NCI-H2196 (cell line): ENCODE measurements around the gene POLA1.
"Not testable (repeated sequence)": the region's sequence is repeated elsewhere in the genome, so short reads cannot be mapped to it uniquely, and the experiment has no call there.

Source experiments
- DNase-seq: peaks from one replicate; lab custom pipeline; 2025; ENCODE audit not compliant: unreplicated experiment; lab: John Stamatoyannopoulos, UW

The POLA1 gene

GRCh38 chrX:24789047-24789446, 95.3 kb downstream of the POLA1 start:
- no peak for DNase-seq

- no peak for DNase-seq
Measured at GRCh38 chrX:24790166-24790565, 96.4 kb downstream of the POLA1 start.

- DNase-seq, result no peak
Measured at GRCh38 chrX:24796204-24796603, 102.5 kb downstream of the POLA1 start.

- no peak for DNase-seq
Measured at GRCh38 chrX:24799078-24799477, 105.4 kb downstream of the POLA1 start.

GRCh38 chrX:24799565-24799964, 105.8 kb downstream of the POLA1 start:
- no peak for DNase-seq

- no peak for DNase-seq
Measured at GRCh38 chrX:24805201-24805600, 111.5 kb downstream of the POLA1 start.

- DNase-seq, result not testable (repeated sequence)
Measured at GRCh38 chrX:24819807-24820206, 126.1 kb downstream of the POLA1 start.

- DNase-seq, result no peak
Measured at GRCh38 chrX:24828147-24828546, 134.4 kb downstream of the POLA1 start.

GRCh38 chrX:24828600-24828999, 134.9 kb downstream of the POLA1 start:
- DNase-seq, result no peak

GRCh38 chrX:24833695-24834094, 140.0 kb downstream of the POLA1 start:
- no peak for DNase-seq

GRCh38 chrX:24837966-24838365, 144.2 kb downstream of the POLA1 start:
- no peak for DNase-seq

GRCh38 chrX:24838629-24839028, 144.9 kb downstream of the POLA1 start:
- DNase-seq, result peak; percentile 12

- DNase-seq, result no peak
Measured at GRCh38 chrX:24839331-24839730, 145.6 kb downstream of the POLA1 start.

- DNase-seq, result no peak
Measured at GRCh38 chrX:24842486-24842885, 148.8 kb downstream of the POLA1 start.

- DNase-seq, result peak; percentile 1
Measured at GRCh38 chrX:24846550-24847150, 152.9 kb downstream of the POLA1 start.

- DNase-seq, result no peak
Measured at GRCh38 chrX:24851289-24851688, 157.6 kb downstream of the POLA1 start.

- no peak for DNase-seq
Measured at GRCh38 chrX:24851780-24852179, 158.1 kb downstream of the POLA1 start.

- no peak for DNase-seq
Measured at GRCh38 chrX:24858004-24858746, 164.5 kb downstream of the POLA1 start.

GRCh38 chrX:24859211-24859841, 165.6 kb downstream of the POLA1 start:
- no peak for DNase-seq

GRCh38 chrX:24860140-24860539, 166.4 kb downstream of the POLA1 start:
- no peak for DNase-seq

GRCh38 chrX:24862343-24862742, 168.6 kb downstream of the POLA1 start:
- DNase-seq, result no peak

GRCh38 chrX:24863779-24864178, 170.1 kb downstream of the POLA1 start:
- not testable (repeated sequence) for DNase-seq
